EH (cell line): Measurements from ENCODE around the gene CHI3L1.
A peak's percentile ranks its signal among the peaks of the same experiment; 100 is the strongest.
"Not testable (repeated sequence)": the region's sequence is repeated elsewhere in the genome, so short reads cannot be mapped to it uniquely, and the experiment has no call there.

ENCODE experiments used
- DNase-seq: peaks from one replicate; pipeline ENCODE4 v3.0.0-alpha.2; 2015; ENCODE audit warnings: low read depth

CHI3L1 gene

GRCh38 chr1:203186446-203187303 is at the start of gene CHI3L1:
CHI3L1 (minus strand) TSS chr1:203186704; CDS start chr1:203186623, 81 bp downstream.
- no peak for DNase-seq

- DNase-seq, result not testable (repeated sequence)
Observed at GRCh38 chr1:203234901-203235300, 48.4 kb upstream of the CHI3L1 start.

- peak; percentile 40 for DNase-seq
Observed at GRCh38 chr1:203229471-203230135, 43.1 kb upstream of the CHI3L1 start, which contains the start of gene CHIT1. CHIT1 (minus strand) TSS chr1:203229673; CDS start chr1:203229636, 37 bp downstream.

- no peak for DNase-seq
Observed at GRCh38 chr1:203228670-203229069, 42.2 kb upstream of the CHI3L1 start.

GRCh38 chr1:203227371-203228083 is 41.0 kb upstream of the CHI3L1 start:
- DNase-seq, result no peak

- no peak for DNase-seq
Observed at GRCh38 chr1:203225071-203225470, 38.6 kb upstream of the CHI3L1 start.

GRCh38 chr1:203223012-203223775 is 36.7 kb upstream of the CHI3L1 start:
- no peak for DNase-seq

GRCh38 chr1:203219934-203220333 is 33.4 kb upstream of the CHI3L1 start:
- DNase-seq, result peak; percentile 19

- no peak for DNase-seq
Observed at GRCh38 chr1:203219171-203219570, 32.7 kb upstream of the CHI3L1 start.

GRCh38 chr1:203217668-203218067 is 31.2 kb upstream of the CHI3L1 start:
- no peak for DNase-seq

GRCh38 chr1:203217139-203217655 is 30.7 kb upstream of the CHI3L1 start:
- no peak for DNase-seq

GRCh38 chr1:203216274-203217138 is 30.0 kb upstream of the CHI3L1 start:
- DNase-seq, result peak; percentile 70

GRCh38 chr1:203215573-203215972 is 29.1 kb upstream of the CHI3L1 start:
- no peak for DNase-seq

GRCh38 chr1:203214871-203215270 is 28.4 kb upstream of the CHI3L1 start:
- DNase-seq, result no peak

GRCh38 chr1:203213126-203213525 is 26.6 kb upstream of the CHI3L1 start:
- DNase-seq, result no peak

GRCh38 chr1:203211812-203212211 is 25.3 kb upstream of the CHI3L1 start:
- no peak for DNase-seq

- DNase-seq, result no peak
Observed at GRCh38 chr1:203210988-203211387, 24.5 kb upstream of the CHI3L1 start.

- DNase-seq, result no peak
Observed at GRCh38 chr1:203210350-203210749, 23.8 kb upstream of the CHI3L1 start.

- no peak for DNase-seq
Observed at GRCh38 chr1:203208181-203208580, 21.7 kb upstream of the CHI3L1 start.

- no peak for DNase-seq
Observed at GRCh38 chr1:203207751-203208150, 21.2 kb upstream of the CHI3L1 start.
